Stimulated activated CD8-positive, alpha-beta memory T cell treated with anti-CD3 and anti-CD28 coated beads, Interleukin-12 subunit alpha, Interleukin-12 subunit beta, amount 100 ng/mL, for 24 hours (primary cell): Measurements from ENCODE around the gene CPNE1.

Experiments used
- DNase-seq: peaks from one replicate; pipeline ENCODE4 v3.0.0-alpha.2; 2020; ENCODE audit errors: extremely low read depth

The CPNE1 gene

GRCh38 chr20:35600176-35600992, 64.3 kb downstream of the CPNE1 start:
- no peak for DNase-seq

GRCh38 chr20:35599776-35600120, 65.0 kb downstream of the CPNE1 start:
- no peak for DNase-seq

- no peak for DNase-seq
Measured at GRCh38 chr20:35598899-35599775, 65.6 kb downstream of the CPNE1 start.

DNA sequence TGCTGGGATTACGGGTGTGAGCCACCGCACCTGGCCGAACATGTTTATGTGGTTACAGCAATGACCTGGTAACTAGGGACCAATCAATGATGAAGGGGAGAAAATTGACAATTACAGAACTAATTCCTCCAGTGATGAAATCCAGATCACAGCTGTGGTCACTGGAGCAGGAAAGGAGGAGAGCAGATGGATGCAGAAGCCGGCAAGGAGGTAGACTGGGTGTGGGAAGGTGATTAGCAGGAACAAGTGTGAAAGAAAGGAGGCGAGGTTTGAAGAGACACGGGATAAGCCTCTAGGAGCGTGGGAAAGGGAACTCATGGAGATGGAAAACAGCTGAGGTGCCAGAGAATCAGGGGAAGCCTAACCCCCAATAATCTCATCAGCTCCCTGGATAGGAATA, 66.2 kb downstream of the CPNE1 start:
- no peak for DNase-seq

- no peak for DNase-seq
Measured at GRCh38 chr20:35597186-35597585, 67.5 kb downstream of the CPNE1 start.

- no peak for DNase-seq
Measured at GRCh38 chr20:35595901-35596300, 68.8 kb downstream of the CPNE1 start.

GRCh38 chr20:35595456-35595855, 69.2 kb downstream of the CPNE1 start:
- DNase-seq = no peak

GRCh38 chr20:35592339-35592974, 72.2 kb downstream of the CPNE1 start:
- no peak for DNase-seq

- DNase-seq = no peak
Measured at GRCh38 chr20:35588397-35588796, 76.3 kb downstream of the CPNE1 start.

DNA sequence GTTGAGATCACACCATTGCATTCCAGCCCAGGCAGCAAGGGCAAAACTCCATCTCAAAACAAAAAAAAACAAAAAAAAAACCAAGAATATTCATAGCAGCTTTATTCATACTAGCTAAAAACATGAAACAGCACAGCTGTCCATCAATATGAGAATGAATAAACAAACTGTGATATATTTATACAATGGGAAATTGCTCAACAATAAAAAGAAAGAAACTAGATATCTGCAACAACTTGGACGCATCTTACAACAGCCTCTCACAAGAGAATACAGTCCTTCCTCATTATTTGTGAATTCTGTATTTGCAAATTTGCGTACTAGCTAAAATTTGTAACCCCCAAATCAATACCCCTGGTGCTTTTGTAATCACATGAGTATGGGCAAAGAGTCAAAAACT, 77.3 kb downstream of the CPNE1 start:
- no peak for DNase-seq

DNA sequence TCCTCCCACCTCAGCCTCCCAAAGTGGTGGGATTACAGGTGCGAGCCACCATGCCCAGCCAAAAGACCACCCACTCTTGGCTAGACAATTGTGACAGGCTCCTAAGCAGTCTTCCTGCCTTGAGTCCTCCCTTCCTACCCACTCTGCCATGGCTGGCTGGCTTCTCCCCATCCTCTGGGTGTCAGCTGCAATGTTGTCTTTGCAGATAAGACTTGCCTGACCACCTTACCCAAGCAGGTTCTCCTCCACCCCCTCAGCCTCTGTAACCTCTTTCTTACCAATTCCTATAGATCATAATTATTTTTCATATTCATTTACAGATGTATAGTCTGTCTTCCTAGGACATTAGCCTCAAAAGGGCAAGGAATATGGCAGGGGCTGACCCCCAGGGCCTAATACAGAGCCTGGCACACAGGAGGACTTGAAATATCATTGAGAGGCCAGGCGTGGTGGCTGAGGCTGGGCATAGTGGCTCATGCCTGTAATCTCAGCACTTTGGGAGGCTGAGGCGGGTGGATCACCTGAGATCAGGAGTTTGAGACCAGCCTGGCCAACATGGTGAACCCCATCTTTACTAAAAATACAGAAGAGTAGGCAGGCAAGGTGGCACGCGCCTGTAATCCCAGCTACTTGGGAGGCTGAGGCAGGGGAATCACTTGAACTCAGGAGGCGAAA, 77.8 kb downstream of the CPNE1 start:
- no peak for DNase-seq

GRCh38 chr20:35583636-35584560, 80.8 kb downstream of the CPNE1 start:
- no peak for DNase-seq

- no peak for DNase-seq
Measured at GRCh38 chr20:35582741-35583404, 81.8 kb downstream of the CPNE1 start.

- DNase-seq = no peak
Measured at GRCh38 chr20:35582131-35582530, 82.6 kb downstream of the CPNE1 start.

- DNase-seq = no peak
Measured at GRCh38 chr20:35579196-35579595, 85.5 kb downstream of the CPNE1 start.

DNA sequence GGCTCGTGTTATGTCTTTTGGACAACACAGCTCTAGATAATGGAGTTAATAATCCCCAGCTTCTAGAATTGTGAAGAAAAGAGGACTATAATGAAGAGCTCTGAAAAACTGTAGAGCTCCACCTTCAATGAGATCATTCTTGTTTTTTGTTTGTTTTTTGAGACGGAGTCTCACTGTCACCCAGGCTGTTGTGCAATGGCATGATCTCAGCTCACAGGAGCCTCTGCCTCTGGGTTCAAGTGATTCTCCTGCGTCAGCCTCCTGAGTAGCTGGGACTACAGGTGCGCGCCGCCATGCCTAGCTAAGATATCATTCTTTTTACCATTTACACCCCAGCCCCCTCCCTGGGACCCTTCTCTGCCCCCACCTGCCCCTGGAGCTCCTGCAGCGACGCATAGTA, 86.2 kb downstream of the CPNE1 start:
- no peak for DNase-seq

DNA sequence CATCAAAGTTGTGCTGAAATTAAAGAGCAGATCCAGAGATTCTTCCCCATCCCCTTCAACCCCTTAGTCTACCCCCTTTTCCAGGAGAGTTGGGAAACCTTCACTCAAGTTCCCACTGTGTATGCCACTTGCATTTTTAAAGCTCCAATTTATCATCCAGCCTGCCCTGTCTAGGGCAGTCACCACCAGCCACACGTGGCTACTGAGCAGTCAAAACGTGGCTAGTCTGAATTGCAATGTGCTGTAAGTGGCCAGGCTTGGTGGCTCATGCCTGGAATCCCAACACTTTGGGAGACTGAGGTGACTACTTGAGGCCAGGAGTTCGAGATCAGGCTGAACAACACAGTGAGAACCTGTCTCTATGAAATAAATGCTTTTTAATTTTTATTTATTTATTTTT, 87.9 kb downstream of the CPNE1 start:
- no peak for DNase-seq
